HepG2 (cell line): ENCODE data around the gene ZNF212. TPM values are rescaled to one million over a fixed set of nuclear protein-coding genes. Genes with fewer than 3 reads are reported as not detected.

Experiments used
- ARNTL ChIP-seq: sonication (generic); formaldehyde crosslinking; IDR thresholded peaks from 2 replicates; pipeline ENCODE4 v1.4.0; 2020; ENCODE audit warnings: mild to moderate bottlenecking, missing genetic modification reagents
- CHCHD3 ChIP-seq: sonication (generic); formaldehyde crosslinking; IDR thresholded peaks from 2 replicates; pipeline ENCODE4 v1.8.0; 2022; ENCODE audit warnings: mild to moderate bottlenecking, missing genetic modification reagents, moderate library complexity
- EZH2 ChIP-seq: conservative IDR thresholded peaks from 2 replicates; pipeline ENCODE4 v1.6.1; 2012; ENCODE audit warnings: mild to moderate bottlenecking, low read depth, low read length, moderate library complexity
- FLYWCH1 ChIP-seq: sonication (generic); formaldehyde crosslinking; IDR thresholded peaks from 2 replicates; pipeline ENCODE4 v1.8.1; 2023; ENCODE audit warnings: mild to moderate bottlenecking, missing genetic modification reagents
- FOXM1 ChIP-seq: sonication (generic); formaldehyde crosslinking; IDR thresholded peaks from 2 replicates; pipeline ENCODE4 v1.5.0; 2020; ENCODE audit warnings: missing genetic modification reagents
- HCFC1 ChIP-seq: fragments of 150-350 bp; IDR thresholded peaks from 2 replicates; pipeline ENCODE4 v1.6.1; 2014; ENCODE audit warnings: low read depth, low read length
- PAXIP1 ChIP-seq: sonication (generic); formaldehyde crosslinking; conservative IDR thresholded peaks from 2 replicates; pipeline ENCODE4 v1.4.0; 2020; ENCODE audit warnings: mild to moderate bottlenecking, missing genetic modification reagents, moderate library complexity
- RFX3 ChIP-seq: IDR thresholded peaks from 2 replicates; pipeline ENCODE4 v1.6.1; 2016; ENCODE audit warnings: missing biosample characterization, missing genetic modification reagents
- ZNF232 ChIP-seq: sonication (generic); formaldehyde crosslinking; IDR thresholded peaks from 2 replicates; pipeline ENCODE4 v1.4.0; 2020; ENCODE audit warnings: missing genetic modification reagents, borderline replicate concordance
- ZNF274 ChIP-seq: sonication (generic); formaldehyde crosslinking; IDR thresholded peaks from 2 replicates; pipeline ENCODE4 v1.5.1; 2020; ENCODE audit warnings: mild to moderate bottlenecking, missing genetic modification reagents
- ZNF800 ChIP-seq: sonication (generic); formaldehyde crosslinking; IDR thresholded peaks from 2 replicates; pipeline ENCODE4 v1.4.0; 2020; ENCODE audit warnings: missing genetic modification reagents
- polyA plus RNA-seq, 8 experiments: library from polyadenylated mRNA; depleted of rRNA in 3 of 8; stranded (reverse) in 7 of 8; unstranded in 1 of 8; fragments of >200 nt; fragmentation: Illumina TruSeq in 4 of 8; extraction: Trizol in 4 of 8; gene quantifications; 2 replicates each; pipeline versions ENCODE4 v1.2.1 to v1.2.3, GENCODE V29; 2011 to 2016; ENCODE audit warnings: low read depth in 4 of 8, missing spikeins in 1 of 8, mixed read lengths in 1 of 8; ENCODE audit not compliant: insufficient read depth in 1 of 8
- total RNA-seq, 5 experiments: library from RNA; depleted of rRNA; stranded (reverse); fragments of >200 nt; fragmentation: Illumina TruSeq; extraction: Trizol; gene quantifications; 2 replicates each; pipeline ENCODE4 v1.2.3, GENCODE V29; 2016; ENCODE audit warnings: low read depth in 1 of 5
- TF ChIP-seq, protein P1 (sequence below): IDR thresholded peaks from 2 replicates; pipeline ENCODE4 v1.4.0; 2020; ENCODE audit warnings: mild to moderate bottlenecking, missing genetic modification reagents
- TF ChIP-seq, protein P2 (sequence below): sonication (generic); formaldehyde crosslinking; IDR thresholded peaks from 2 replicates; pipeline ENCODE4 v1.5.0; 2020; ENCODE audit warnings: mild to moderate bottlenecking, missing genetic modification reagents
- TF ChIP-seq, protein P3 (sequence below): conservative IDR thresholded peaks from 2 replicates; pipeline ENCODE4 v1.6.1; 2018; ENCODE audit warnings: missing genetic modification reagents

Gene ZNF212
- total and polyA plus RNA-seq, 2 of the 13 experiments (the other 11 are each of a cell fraction or from before 2014, with no cell fraction given): 2.6 to 3.8 TPM

DNA sequence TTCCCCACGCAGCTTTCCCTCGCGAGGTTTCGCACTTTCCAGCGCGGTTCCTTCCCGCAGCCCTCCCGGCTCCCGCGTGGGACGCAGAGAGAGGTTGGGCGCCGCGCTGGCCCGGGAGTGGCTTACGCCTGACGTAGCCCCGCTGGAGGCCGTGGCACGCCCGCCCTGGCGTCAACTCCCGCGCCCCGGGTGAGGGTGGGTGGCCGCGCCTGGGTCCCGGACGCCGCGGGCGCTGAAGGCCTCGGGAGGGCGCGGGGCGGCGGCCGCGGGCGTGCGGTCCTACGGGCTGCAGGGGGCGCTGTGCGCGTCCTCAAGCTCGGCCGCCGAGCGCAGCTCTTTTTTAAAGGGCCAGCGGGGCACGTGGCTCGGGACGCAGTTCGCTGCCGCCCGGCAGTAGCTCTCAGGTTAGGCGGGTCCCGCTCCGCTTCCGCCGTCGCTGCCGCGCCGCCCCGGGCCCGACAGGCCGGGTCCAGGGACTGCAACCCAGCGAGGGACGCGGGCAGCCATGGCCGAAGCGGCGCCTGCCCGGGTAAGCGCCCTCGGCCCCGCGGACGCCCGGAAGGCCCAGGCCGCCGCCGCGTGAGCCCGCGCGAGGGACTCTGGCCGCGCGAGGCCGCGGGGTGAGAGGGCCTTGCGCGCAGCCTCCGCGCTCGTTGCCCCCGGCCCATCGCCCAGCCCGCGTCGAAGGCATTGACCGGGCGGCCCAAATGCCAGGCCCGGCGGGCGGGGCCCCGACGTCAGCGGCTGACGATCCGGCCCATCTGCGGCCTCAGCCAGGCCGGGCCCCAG, 22.6 kb downstream of the ZNF212 start, which contains the start of gene ZNF783 (continued):
- TF ChIP-seq, protein P1, sequence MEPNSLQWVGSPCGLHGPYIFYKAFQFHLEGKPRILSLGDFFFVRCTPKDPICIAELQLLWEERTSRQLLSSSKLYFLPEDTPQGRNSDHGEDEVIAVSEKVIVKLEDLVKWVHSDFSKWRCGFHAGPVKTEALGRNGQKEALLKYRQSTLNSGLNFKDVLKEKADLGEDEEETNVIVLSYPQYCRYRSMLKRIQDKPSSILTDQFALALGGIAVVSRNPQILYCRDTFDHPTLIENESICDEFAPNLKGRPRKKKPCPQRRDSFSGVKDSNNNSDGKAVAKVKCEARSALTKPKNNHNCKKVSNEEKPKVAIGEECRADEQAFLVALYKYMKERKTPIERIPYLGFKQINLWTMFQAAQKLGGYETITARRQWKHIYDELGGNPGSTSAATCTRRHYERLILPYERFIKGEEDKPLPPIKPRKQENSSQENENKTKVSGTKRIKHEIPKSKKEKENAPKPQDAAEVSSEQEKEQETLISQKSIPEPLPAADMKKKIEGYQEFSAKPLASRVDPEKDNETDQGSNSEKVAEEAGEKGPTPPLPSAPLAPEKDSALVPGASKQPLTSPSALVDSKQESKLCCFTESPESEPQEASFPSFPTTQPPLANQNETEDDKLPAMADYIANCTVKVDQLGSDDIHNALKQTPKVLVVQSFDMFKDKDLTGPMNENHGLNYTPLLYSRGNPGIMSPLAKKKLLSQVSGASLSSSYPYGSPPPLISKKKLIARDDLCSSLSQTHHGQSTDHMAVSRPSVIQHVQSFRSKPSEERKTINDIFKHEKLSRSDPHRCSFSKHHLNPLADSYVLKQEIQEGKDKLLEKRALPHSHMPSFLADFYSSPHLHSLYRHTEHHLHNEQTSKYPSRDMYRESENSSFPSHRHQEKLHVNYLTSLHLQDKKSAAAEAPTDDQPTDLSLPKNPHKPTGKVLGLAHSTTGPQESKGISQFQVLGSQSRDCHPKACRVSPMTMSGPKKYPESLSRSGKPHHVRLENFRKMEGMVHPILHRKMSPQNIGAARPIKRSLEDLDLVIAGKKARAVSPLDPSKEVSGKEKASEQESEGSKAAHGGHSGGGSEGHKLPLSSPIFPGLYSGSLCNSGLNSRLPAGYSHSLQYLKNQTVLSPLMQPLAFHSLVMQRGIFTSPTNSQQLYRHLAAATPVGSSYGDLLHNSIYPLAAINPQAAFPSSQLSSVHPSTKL (CRISPR knock-in tag): peak; percentile 35
- TF ChIP-seq, protein P2, sequence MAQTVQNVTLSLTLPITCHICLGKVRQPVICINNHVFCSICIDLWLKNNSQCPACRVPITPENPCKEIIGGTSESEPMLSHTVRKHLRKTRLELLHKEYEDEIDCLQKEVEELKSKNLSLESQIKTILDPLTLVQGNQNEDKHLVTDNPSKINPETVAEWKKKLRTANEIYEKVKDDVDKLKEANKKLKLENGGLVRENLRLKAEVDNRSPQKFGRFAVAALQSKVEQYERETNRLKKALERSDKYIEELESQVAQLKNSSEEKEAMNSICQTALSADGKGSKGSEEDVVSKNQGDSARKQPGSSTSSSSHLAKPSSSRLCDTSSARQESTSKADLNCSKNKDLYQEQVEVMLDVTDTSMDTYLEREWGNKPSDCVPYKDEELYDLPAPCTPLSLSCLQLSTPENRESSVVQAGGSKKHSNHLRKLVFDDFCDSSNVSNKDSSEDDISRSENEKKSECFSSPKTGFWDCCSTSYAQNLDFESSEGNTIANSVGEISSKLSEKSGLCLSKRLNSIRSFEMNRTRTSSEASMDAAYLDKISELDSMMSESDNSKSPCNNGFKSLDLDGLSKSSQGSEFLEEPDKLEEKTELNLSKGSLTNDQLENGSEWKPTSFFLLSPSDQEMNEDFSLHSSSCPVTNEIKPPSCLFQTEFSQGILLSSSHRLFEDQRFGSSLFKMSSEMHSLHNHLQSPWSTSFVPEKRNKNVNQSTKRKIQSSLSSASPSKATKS (CRISPR knock-in tag): peak; percentile 47; the same call in 1 of the 2 replicates
- TF ChIP-seq FLYWCH1 (CRISPR knock-in tag) (0 out of 2 replicates have a peak, but pooled peaks have one; percentile 80), HCFC1 (no peak), FOXM1 (CRISPR knock-in tag) (no peak), ZNF274 (CRISPR knock-in tag) (peak; percentile 72), ARNTL (peak; percentile 77; the same call in 1 of the 2 replicates), CHCHD3 (no peak), PAXIP1 (CRISPR knock-in tag) (no peak), RFX3 (CRISPR knock-in tag) (no peak), ZNF232 (CRISPR knock-in tag) (peak; percentile 70; the same call in 1 of the 2 replicates), ZNF800 (CRISPR knock-in tag) (0 out of 2 replicates have a peak, but pooled peaks have one; percentile 52), EZH2 (no peak)
- TF ChIP-seq, protein P3, sequence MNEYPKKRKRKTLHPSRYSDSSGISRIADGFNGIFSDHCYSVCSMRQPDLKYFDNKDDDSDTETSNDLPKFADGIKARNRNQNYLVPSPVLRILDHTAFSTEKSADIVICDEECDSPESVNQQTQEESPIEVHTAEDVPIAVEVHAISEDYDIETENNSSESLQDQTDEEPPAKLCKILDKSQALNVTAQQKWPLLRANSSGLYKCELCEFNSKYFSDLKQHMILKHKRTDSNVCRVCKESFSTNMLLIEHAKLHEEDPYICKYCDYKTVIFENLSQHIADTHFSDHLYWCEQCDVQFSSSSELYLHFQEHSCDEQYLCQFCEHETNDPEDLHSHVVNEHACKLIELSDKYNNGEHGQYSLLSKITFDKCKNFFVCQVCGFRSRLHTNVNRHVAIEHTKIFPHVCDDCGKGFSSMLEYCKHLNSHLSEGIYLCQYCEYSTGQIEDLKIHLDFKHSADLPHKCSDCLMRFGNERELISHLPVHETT (CRISPR knock-in tag): peak; percentile 66; the same call in 1 of the 2 replicates
